GM19452 (cell line): ENCODE measurements around the gene PAK1IP1.
A peak's percentile ranks its signal among the peaks of the same experiment; 100 is the strongest.
"Not testable (repeated sequence)": the region's sequence is repeated elsewhere in the genome, so short reads cannot be mapped to it uniquely, and the experiment has no call there.

Experiments
- ATAC-seq: cut with Tn5 transposase; IDR thresholded peaks from one replicate; pipeline ENCODE4 v1.9.1; 2021; ENCODE audit not compliant: unreplicated experiment

PAK1IP1 gene, protein sequence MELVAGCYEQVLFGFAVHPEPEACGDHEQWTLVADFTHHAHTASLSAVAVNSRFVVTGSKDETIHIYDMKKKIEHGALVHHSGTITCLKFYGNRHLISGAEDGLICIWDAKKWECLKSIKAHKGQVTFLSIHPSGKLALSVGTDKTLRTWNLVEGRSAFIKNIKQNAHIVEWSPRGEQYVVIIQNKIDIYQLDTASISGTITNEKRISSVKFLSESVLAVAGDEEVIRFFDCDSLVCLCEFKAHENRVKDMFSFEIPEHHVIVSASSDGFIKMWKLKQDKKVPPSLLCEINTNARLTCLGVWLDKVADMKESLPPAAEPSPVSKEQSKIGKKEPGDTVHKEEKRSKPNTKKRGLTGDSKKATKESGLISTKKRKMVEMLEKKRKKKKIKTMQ

DNA sequence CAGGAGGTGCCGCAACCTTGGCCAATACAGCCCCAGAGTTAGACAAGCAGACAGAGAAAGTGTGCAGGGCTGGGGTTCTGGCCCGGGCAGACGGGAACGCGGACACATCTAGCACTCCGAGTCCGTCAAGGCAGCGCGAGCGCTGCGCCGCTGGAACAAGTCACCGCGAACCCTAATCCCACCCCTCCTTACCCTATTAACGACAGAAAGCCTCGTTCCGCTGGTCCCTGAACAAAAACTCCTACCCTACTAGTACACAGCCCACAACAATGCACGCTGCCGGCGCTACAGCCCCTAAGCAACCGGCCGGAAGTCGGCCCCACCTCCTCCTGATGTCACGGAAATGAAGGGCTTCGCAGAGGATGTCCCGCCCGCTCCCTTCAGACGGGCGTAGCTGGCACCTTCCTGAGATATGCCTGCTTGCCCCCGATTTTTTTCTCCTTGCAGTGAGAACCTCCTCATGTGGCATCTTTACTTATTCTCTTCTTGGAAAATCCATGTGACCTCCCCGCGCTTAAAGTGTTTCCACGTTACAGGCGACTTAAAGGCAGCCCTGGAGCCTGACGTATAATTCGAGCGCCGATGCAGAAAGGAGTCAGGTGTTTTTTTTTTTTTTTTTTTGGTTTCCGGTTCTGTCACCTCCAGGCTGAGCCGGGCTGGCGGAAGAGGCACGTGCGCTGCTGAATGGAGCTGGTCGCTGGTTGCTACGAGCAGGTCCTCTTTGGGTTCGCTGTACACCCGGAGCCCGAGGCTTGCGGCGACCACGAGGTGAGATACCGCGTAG is at the start of gene PAK1IP1, which contains the start of gene C6orf52:
Gene PAK1IP1, plus strand, starts transcription at position 671 of the 784 bp plus-strand sequence. Its CDS starts 14 bp downstream, at position 685.
Gene C6orf52, minus strand, starts transcription at position 315 of the 784 bp plus-strand sequence. CDS start 7,066 bp downstream, outside the sequence.
- peak; percentile 98 for ATAC-seq

DNA sequence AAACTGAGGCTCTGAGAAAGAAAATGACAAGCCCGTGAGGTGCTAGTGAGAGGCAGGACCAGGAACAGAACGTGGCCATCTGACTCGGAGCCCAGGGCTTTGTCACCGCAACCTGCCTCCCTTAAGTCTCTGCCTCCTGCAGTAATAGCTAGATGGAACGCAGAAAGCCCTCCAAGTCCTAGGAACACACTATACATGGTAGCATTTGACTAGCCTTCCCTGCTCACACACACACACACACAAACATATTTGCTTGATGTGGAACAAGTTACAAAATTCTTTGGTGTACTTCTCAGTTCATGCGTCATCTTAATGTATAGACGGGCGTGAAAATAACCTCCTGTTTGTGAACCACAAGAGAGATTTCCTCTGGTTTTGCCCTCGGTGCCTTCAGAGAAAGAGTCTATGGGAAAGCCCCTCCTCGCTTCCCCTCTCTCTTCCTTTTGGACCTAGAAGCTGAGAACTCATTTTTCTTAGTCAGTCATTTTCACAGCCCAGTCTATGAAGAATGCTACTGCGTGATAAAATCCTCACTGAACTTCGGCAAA is 39.2 kb upstream of the PAK1IP1 start:
- no peak for ATAC-seq

DNA sequence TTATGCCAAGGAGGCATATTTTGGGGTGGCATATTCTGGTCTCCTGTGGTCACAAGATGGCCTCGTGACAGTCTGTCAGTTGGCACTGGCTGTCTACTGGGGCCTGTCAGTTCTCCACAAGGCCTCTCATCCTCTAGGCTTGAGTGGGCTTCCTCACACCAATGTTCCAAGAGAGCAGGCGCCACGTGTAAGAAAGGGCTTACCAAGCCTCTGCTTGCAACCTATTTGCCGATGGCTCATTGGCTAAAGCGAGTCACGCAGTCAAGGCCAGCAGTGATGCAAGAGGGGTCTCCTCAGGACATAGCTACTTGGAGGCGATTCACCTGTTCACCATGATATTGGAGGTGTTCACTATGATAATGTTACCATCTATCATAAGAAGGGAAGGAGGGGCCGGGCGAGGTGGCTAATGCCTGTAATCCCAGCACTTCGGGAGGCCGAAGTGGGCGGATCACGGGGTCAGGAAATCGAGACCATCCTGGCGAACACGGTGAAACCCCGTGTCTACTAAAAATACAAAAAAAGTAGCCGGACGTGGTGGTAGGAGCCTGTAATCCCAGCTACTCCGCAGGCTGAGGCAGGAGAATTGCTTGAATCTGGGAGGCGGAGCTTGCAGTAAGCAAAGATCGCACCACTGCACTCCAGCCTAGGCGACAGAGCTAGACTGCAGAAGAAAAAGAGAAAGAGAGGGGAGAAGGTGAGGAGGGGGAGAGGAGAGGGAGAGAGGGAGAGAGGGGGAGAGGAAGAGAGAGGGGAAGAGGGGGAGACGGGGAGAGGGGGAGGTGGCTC is 35.7 kb upstream of the PAK1IP1 start:
- no peak for ATAC-seq

DNA sequence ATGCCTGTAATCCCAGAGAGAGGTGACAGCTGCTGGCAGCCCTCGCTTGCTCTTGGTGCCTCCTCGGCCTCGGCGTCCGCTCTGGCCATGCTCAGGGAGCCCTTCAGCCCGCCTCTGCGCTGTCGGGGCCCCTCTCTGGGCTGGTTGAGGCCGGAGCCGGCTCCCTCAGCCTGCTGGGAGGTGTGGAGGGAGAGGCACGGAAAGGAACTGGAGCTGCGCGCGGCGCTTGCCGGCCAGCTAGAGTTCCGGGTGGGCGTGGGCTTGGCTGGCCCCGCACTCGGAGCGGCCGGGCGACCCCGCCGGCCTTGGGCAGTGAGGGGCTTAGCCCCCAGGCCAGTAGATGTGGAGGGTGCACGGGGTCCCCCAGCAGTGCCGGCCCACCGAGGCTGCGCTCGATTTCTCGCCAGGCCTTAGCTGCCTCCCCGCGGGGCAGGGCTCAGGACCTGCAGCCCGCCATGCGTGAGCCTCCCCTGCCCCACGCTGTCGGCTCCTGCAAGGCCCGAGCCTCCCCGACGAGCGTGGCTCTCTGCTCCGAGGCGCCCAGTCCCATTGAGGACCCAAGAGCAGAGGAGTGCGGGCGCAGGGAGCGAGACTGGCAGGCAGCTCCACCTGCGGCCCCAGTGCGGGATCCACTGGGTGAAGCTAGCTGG is 34.9 kb upstream of the PAK1IP1 start:
- ATAC-seq, result no peak

DNA sequence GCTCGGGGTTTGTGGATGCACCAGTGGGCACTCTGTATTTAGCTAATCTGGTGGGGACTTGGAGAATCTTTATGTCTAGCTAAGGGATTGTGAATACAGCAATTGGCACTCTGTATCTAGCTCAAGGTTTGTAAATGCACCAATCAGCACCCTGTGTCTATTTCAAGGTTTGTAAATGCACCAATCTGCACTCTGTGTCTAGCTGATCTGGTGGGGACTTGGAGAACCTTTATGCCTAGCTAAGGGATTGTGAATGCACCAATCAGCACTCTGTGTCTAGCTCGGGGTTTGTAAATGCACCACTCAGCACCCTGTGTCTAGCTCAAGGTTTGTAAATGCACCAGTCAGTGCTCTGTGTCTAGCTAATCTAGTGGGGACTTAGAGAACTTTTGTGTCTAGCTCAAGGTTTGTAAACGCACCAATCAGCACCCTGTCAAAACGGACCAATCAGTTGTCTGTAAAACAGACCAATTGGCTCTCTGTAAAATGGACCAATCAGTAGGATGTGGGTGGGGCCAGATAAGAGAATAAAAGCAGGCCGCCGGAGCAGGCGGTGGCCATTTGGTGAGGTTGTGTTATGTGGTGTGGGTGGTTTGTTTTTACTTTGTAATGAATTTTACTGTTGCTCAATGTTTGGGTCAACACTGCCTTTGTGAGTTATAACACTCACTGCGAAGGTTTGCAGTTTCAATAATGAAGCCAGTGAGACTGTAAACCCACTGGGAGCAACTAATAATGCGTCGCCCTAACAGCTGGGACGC is 34.2 kb upstream of the PAK1IP1 start:
- ATAC-seq, result not testable (repeated sequence)

DNA sequence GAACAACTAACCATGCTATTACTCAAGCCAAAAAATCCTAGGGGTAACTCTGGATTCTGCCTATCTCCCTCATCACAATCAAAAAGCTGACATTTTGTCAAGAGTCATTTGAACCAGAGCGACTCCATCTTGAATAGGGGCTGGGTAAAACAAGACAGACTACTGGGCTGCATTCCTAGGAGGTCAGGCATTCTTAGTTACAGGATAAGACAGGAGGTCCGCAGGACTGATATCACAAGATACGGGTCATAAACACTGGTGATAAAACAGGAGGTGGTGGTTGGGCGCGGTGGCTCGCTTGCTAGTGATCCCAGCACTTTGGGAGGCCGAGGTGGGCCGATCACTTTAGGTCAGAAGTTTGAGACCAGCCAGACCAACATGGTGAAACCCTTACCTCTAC is 32.6 kb upstream of the PAK1IP1 start:
- ATAC-seq, result no peak

DNA sequence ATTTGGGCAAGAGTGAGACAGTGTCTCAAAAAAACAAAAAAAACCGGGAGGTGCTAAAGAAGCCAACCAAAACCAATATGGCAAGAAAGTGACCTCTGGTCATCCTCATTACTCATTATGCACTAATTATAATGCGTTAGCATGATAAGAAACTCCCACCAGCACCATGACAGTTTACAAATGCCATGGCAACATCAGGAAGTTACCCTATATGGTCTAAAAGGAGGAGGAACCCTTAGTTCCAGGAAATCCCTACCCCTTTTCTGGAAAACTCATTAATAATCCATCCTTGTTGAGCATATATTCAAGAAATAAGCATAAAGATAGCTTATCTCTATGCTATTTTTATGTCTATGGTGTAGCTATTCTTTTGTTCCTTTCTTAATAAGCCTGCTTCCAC is 32.0 kb upstream of the PAK1IP1 start:
- ATAC-seq, result no peak

DNA sequence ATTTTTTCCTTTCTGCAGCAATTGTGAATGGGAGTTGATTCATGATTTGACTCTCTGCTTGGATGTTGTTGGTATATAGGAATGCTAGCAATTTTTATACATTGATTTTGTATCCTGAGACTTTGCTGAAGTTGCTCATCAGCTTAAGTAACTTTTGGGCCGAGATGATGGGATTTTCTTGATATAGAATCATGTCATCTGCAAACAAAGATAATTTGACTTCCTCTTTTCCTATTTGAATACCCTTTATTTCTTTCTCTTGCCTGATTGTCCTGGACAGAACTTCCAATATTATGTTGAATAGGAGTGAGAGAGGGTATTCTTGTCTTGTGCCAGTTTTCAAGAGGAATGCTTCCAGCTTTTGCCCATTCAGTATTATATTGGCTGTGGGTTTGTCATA is 29.2 kb upstream of the PAK1IP1 start:
- not testable (repeated sequence) for ATAC-seq

DNA sequence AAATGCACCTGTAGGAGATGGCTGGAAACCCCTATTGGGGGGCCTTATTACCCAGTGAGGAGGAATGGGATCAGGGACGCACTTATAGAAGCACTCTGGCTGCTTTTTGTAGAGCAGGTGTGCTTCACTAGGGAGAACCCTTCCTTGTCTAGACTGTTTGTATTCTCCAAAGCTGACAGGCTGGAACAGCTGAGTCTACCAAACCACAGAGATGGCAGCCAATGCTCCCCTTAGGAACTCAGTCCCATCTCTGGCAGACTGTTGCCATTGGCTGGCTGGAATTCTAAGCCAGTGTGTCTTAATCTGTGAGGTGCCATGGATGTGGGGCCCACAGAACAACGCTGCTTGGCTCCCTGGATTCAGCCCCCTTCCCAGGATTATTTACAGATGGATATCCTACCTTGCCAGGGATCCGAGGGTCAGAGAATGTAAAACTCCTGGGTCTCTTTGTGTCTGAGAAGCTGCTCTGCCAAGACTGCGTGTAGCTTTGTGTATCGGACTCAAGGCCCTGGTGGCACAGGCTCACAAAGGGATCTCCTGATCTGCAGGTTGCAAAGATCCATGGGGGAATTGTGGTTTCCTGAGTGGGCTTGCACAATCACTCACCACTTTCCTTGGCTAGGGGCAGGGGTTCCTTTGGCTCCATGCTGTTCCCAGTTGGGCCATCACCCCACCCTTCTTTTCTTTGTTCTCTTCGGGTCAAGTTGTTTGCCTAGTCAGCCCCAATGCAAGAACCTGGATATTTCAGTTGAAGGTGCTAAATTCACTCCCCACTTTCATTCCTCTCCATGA is 26.4 kb upstream of the PAK1IP1 start:
- ATAC-seq, result no peak

DNA sequence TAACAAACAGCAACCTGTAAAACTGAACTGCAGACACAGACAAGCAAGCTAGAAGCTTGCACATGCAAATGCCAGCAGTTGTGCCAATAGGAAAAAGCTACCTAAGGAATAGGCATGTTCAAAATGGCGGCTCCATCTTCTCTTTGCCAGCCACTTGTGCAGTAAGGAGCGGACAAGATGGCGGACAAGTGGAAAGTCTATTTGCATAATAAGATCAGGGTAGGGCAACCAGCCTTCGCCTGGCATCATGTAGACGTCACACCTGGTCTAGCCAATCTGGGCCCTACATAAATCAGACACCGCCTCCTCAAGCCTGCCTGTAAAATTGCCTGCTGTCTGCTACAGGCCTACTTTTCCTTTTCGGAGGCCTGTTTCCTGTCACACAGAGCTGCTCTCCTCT is 18.4 kb upstream of the PAK1IP1 start:
- ATAC-seq, result no peak

DNA sequence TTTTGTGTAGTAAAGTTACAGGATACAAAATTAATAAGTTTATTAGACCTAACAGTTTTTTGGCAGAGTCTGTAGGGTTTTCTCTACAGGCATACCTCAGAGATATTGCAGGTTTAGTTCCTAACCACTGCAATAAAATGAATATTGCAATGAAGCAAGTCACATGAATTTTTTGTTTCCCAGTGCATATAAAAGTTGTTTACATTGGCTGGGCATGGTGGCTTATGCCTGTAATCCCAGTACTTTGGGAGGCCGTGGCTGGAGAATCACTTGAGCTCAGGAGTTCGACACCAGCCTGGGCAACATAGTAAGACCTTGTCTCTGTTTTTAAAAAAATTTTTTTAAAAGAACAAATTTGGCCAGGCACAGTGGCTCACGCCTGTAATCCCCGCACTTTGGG is 16.3 kb upstream of the PAK1IP1 start:
- no peak for ATAC-seq

DNA sequence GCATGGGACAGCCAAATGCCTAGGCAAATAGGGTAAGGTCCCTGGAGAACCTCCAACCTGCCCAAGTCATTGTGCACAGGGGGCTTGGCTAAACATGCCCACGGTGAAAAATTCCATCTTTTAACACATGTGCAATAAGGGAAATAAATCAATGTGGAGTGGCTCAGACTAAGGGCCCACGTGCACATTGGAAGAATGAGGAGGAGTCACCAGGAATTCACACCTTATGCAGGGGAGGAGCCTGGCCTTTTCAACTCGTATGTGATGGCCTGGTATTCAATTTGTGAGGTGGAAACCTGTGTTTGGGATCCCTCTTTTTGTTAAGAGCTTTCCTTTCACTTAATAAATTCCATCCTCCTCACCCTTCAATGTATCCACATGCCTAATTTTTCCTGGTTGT is 13.0 kb upstream of the PAK1IP1 start:
- ATAC-seq, result no peak

DNA sequence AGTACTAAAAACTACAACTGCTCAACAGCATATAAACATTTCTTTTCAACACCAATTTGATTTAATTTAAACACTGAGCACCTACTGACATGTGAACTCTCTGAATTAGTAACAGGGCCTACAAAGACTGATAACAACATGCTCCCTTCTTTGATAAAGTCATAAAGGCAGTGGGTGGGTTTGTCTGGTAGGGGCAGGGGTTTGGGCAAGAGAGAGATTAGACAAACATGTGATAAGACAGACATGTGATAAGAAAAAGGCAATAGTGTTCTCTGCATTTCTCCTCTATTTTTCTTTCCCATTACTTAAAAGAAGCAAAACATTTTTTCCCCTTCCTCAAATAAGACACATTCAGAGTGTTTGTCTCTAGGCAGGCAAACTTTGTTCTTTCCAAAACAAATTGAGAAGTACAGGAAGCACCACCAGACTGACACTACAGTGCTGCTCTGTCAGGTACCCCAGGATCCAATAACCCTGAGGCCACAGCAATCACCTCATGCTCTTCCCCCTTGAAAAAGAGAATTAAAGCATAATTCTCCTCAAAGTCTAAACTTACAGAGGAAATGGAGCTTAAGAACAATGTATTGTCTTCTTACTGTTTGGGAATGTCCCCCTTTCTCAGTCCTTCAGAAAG is 12.3 kb upstream of the PAK1IP1 start:
- no peak for ATAC-seq

DNA sequence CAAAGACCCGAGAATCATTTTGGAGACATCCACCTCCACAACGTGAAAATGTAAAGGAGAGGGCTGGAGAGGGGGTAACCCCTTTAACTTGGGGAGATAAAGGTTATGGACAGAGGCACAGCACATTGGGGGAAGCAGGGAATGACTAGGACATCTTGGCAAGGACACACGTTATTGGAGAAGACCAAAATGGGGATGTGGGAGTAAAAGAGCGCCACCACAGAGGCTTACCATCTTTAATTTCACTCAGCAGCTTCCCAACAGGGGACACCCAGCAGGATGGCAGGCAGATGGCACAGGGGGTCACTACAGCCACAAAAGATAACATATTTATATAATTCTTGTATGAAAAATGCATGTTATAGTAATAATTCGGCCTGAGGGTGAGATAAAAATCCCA is 10.2 kb upstream of the PAK1IP1 start:
- no peak for ATAC-seq

DNA sequence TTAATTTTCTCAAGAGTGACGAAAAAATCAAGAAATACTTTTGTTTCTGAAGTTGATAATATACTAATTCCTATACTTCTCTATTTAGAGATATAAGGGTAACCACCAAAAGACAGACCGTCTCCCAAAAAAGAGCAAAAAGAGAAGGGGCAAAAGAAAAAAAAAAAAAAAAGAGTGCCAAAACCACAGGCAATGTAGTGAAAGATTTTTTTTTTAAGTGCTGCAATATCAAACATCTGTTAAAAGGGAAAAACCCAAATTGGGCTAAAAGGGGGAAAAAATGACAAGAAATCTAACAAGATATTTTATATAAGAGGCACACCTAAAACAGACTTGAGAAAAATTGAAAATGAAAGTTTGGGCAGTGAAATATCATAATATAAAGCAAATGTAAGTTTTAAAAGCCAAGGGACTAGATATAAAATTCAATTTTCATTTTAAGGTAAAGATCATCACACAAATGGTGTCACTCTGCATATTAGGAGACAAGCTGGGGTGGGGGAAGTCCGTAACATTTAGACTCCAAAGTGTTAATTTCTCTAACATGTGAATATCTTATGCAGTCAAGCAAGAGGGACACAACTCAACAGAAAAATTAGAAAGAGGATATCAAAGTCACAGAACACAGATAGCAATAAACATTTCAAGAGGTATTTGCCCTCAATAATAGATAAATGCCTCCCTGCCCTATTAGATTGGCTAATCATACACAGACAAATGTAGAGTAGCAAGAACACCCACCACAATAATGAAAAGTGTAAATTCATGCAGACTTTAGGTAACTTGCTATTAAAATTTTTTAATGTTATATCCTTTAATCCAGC is 9.5 kb upstream of the PAK1IP1 start:
- no peak for ATAC-seq

DNA sequence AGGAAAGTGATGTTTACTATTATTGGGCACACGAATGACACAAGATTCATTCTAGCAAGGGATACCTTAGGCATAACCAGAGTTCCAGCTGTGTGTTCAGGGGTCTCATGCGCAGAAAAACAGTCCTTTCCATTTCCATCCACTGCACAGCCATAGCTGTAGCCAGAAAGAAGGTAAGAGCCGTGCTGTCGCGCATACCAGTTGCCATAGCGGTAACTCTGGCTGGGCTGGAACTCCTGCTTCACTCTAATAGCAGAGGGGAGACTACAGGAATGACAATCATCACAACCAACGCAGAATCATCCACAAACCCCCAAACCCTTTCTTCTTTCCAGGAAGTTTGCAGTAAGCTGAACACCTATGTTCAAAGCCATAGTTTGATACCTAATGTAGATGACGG is 7.9 kb upstream of the PAK1IP1 start:
- ATAC-seq, result no peak

DNA sequence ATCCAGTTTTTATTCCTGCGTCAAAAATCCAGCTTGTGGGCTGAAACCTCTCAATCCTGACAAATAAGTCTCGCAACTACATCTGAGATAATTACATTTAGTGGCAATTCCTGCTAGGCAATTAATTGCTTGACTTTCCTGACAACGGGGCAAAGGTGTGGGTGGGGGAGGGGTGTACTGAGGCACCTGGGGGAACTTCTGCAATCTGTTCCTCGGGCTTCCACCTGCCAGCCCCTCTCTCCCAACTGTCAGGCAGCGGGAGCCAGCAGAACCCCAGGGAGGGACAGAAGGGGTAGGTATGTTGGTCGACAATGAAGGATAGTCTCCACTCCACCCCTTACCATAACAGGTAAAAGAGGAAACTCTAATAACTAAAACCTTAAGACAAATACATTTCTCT is 7.2 kb upstream of the PAK1IP1 start:
- no peak for ATAC-seq
